ENCODE results near the gene SH2D7. TPM values are rescaled to one million over a fixed set of nuclear protein-coding genes. Genes with fewer than 3 reads are reported as not detected.

Gene SH2D7
- total RNA-seq, 1 experiment from 2014 or later, result not detected

GRCh38 chr15:78083186-78083585 lies 9.2 kb upstream of the SH2D7 start:
- H3K36me3 ChIP-seq (ENCODE audit: insufficient read depth, low read length, poor library complexity, severe bottlenecking), result no peaks in the 10 kb centered on the region
- no peak for DNase-seq (ENCODE audit: low spot score)
- ChIA-PET POLR2A (ENCODE audit: low non-redundant PET) (no interaction called here), CTCF (no interaction called here)
- intact Hi-C loops (cut with micrococcal nuclease; ENCODE audit: unreplicated experiment), result no loop called here
- H3K9me3 ChIP-seq (ENCODE audit: low read depth, low read length, poor library complexity, severe bottlenecking), result no peaks in the 10 kb centered on the region
- no peak overlapping the region for H3K4me3 ChIP-seq (ENCODE audit: low read depth, low read length, poor library complexity, severe bottlenecking)
- no peak for TF ChIP-seq EZH2 (IDR thresholded peaks at IDR 0.05; ENCODE audit: borderline replicate concordance, low read depth, low read length, poor library complexity, severe bottlenecking)
- TF ChIP-seq CTCF (conservative IDR thresholded peaks at IDR 0.05; ENCODE audit: low read depth, low read length), result no peak
- no peak overlapping the region for H3K27ac ChIP-seq (ENCODE audit: low read depth, low read length, poor library complexity, severe bottlenecking)
- H3K27me3 ChIP-seq (replicated peaks; ENCODE audit: insufficient read depth, low read depth, low read length, poor library complexity), result no peaks in the 10 kb centered on the region
- H3K4me1 ChIP-seq (ENCODE audit: insufficient read depth, low read length, poor library complexity, severe bottlenecking), result peaks cover 21% of the 10 kb centered on the region
- no TSS peak for BruUV-seq (replicated peaks)

- intact Hi-C loops (cut with micrococcal nuclease; ENCODE audit: unreplicated experiment), result no loop called here
- Histone ChIP-seq H3K27me3 (replicated peaks; ENCODE audit: insufficient read depth, low read depth, low read length, poor library complexity) (no peaks in the 10 kb centered on the region), H3K9me3 (ENCODE audit: low read depth, low read length, poor library complexity, severe bottlenecking) (no peaks in the 10 kb centered on the region), H3K27ac (ENCODE audit: low read depth, low read length, poor library complexity, severe bottlenecking) (no peak overlapping the region), H3K4me1 (ENCODE audit: insufficient read depth, low read length, poor library complexity, severe bottlenecking) (peaks cover 21% of the 10 kb centered on the region), H3K36me3 (ENCODE audit: insufficient read depth, low read length, poor library complexity, severe bottlenecking) (no peaks in the 10 kb centered on the region), H3K4me3 (ENCODE audit: low read depth, low read length, poor library complexity, severe bottlenecking) (no peak overlapping the region)
- DNase-seq (ENCODE audit: low spot score), result no peak
- ChIA-PET POLR2A (ENCODE audit: low non-redundant PET) (no interaction called here), CTCF (no interaction called here)
- BruUV-seq (replicated peaks), result no TSS peak
- TF ChIP-seq CTCF (conservative IDR thresholded peaks at IDR 0.05; ENCODE audit: low read depth, low read length) (no peak), EZH2 (IDR thresholded peaks at IDR 0.05; ENCODE audit: borderline replicate concordance, low read depth, low read length, poor library complexity, severe bottlenecking) (no peak)
Measured at GRCh38 chr15:78083687-78084448, 8.5 kb upstream of the SH2D7 start.

- intact Hi-C loops (cut with micrococcal nuclease; ENCODE audit: unreplicated experiment), result no loop called here
- BruUV-seq (replicated peaks), result no TSS peak
- DNase-seq (ENCODE audit: low spot score), result no peak
- CTCF ChIA-PET, result no interaction called here
- H3K9me3 ChIP-seq (ENCODE audit: low read depth, low read length, poor library complexity, severe bottlenecking), result no peaks in the 10 kb centered on the region
- TF ChIP-seq EZH2 (IDR thresholded peaks at IDR 0.05; ENCODE audit: borderline replicate concordance, low read depth, low read length, poor library complexity, severe bottlenecking) (no peak), CTCF (conservative IDR thresholded peaks at IDR 0.05; ENCODE audit: low read depth, low read length) (no peak)
- no peak overlapping the region for H3K4me3 ChIP-seq (ENCODE audit: low read depth, low read length, poor library complexity, severe bottlenecking)
- peaks cover 21% of the 10 kb centered on the region for H3K4me1 ChIP-seq (ENCODE audit: insufficient read depth, low read length, poor library complexity, severe bottlenecking)
- H3K27me3 ChIP-seq (replicated peaks; ENCODE audit: insufficient read depth, low read depth, low read length, poor library complexity), result no peaks in the 10 kb centered on the region
- no peaks in the 10 kb centered on the region for H3K36me3 ChIP-seq (ENCODE audit: insufficient read depth, low read length, poor library complexity, severe bottlenecking)
- POLR2A ChIA-PET (ENCODE audit: low non-redundant PET), result no interaction called here
- no peak overlapping the region for H3K27ac ChIP-seq (ENCODE audit: low read depth, low read length, poor library complexity, severe bottlenecking)
Measured at GRCh38 chr15:78084449-78084750, 8.0 kb upstream of the SH2D7 start.
